ENCODE results near the gene SEC31A.

GRCh38 chr4:82775243-82775642 is 115.7 kb downstream of the SEC31A start:
- no peak for TF ChIP-seq CTCF (conservative IDR thresholded peaks at IDR 0.05)
- TF ChIP-seq ZFX (IDR thresholded peaks at IDR 0.05) = no peak

All from C4-2B (cell line).